Muscle of arm (tissue), 12 donors: Measurements from ENCODE around the gene DNM3. TPM values are rescaled to one million over a fixed set of nuclear protein-coding genes. Genes with fewer than 3 reads are reported as not detected.
"Not testable (repeated sequence)": the region's sequence is repeated elsewhere in the genome, so short reads cannot be mapped to it uniquely, and the experiment has no call there.

Experiments
- DNase-seq: peaks from one replicate; pipeline ENCODE4 v3.0.0-alpha.2; 2013
- polyA plus RNA-seq, 12 donors: library from polyadenylated mRNA; unstranded; fragments of 120-200 nt; gene quantifications; one replicate each; pipeline ENCODE4 v1.2.1, GENCODE V29; 2013; ENCODE audit not compliant: insufficient read length in 12 of 12

The DNM3 gene
- polyA plus RNA-seq, 12 donors = 2.6 to 6.3 (median 4.2) TPM; not detected in 1

DNA sequence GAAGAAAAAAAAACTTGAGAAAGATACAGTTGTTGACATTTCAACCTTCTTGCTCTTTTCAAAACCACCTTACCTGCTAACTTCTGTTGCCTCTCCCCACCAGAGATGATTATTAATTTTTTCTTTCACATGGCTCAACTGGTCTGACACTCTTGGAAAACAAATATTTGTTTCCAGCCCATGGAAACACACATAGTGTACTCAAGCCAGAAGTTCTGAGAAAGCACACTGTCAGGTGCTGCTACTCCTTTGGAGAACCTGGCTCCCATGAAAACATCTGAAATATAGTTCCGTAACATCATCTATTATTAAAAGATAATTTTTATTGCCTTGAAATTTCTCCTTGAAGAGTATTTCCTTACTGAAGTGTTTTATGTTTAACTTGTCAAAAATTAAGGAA is 434.2 kb downstream of the DNM3 start:
- no peak for DNase-seq

- DNase-seq = no peak
Observed at GRCh38 chr1:172276120-172276818, 435.0 kb downstream of the DNM3 start.

- DNase-seq = no peak
Observed at GRCh38 chr1:172277275-172277674, 436.0 kb downstream of the DNM3 start.

DNA sequence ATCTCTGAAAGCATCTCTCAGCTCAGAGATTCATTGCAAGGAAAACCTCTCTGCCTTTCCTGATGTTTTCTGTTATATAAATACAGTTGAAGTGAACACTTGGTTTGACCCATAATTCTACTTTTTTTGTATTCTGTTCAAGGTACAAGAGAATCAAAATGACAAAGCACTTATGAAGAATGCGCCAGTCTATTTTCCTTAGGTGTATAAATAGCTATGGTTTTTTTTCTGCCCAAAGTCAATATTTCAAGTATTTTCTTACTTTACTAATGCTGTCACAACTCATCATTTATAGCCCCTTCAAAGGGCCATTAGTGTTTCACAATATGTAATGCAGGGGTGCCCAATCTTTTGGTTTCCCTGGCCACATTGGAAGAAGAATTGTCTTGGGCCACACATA is 436.7 kb downstream of the DNM3 start:
- no peak for DNase-seq

DNA sequence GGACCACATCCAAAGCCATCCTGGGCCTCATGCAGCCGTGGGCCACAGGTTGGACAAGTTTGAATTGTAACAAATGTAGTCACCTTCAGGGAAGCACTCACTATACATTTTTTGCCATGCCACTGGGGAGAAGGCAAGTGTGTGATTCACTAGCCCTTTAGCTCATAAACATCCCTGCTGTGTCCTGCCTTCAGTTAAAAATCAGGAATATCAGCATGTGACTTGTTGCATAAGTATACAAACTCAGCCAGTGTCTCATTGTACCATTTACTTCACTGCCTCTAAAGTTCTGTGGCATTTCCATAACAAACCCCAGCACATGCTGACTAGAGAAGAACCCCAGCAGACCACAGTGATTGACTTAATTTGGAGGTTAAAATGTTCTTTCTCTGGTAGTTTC is 437.2 kb downstream of the DNM3 start:
- no peak for DNase-seq

- DNase-seq = no peak
Observed at GRCh38 chr1:172279939-172280636, 438.8 kb downstream of the DNM3 start.

- DNase-seq = no peak
Observed at GRCh38 chr1:172283766-172284165, 442.5 kb downstream of the DNM3 start.

- no peak for DNase-seq
Observed at GRCh38 chr1:172286629-172287076, 445.4 kb downstream of the DNM3 start.

- DNase-seq = no peak
Observed at GRCh38 chr1:172287208-172287607, 445.9 kb downstream of the DNM3 start.

GRCh38 chr1:172288581-172288980 is 447.3 kb downstream of the DNM3 start:
- no peak for DNase-seq

DNA sequence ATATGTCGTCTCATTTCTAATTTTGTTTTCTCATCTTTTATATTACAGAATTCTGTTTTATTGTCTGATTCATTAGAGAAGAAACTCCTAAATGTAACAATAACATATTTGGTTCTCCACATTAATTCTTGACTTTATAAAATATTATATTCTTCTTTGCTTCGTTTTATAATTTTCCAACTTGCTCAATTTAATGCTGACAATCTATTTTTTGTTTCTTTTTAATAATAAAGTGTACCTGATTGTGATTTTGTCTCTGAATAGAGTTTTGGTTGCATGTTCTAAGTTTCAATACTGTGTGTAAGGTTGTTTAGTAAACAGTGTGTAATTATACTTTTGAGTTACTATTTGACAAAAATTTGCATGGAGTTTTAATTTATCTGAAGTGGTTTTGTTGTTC is 448.1 kb downstream of the DNM3 start:
- DNase-seq = no peak

DNA sequence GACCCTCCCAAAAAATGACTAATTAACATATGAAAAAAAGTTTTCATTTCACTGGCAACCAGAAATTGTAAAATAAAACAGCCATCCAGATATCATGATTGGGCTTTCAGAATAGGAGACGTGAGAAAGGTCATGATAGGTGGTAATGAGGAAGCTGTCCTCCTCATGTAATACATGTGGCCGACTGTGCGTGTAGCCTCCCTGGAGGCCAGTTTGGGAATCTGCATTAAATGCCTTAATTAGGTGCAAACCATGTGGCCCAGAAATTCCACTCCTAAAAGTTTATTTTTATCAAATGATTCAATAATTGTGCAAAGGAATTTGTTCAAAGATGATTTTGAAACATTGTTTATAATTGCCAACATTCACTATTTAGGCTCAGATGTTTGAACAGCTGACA is 451.5 kb downstream of the DNM3 start:
- DNase-seq = no peak

GRCh38 chr1:172293429-172293828 is 452.1 kb downstream of the DNM3 start:
- no peak for DNase-seq

DNA sequence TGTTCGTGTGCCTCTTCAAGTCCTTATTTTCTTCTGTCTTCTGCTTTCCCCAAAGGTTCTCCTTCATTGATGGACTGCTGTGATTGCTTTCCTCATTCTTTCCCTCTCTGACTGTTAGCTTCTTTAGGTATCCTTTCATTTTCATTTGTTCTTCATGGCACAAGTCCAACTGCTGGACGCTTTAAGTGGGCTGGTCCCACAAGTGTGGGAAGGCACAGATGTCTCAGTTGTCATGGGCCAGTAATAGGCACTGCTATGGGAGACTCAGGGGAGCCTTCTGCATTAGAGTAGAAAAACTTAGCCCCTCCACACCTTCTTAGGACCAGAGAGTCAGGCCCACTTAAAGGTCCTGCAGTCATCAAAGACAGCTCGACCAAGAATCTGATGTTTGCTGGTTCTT is 456.8 kb downstream of the DNM3 start:
- no peak for DNase-seq

- DNase-seq = no peak
Observed at GRCh38 chr1:172298911-172299310, 457.6 kb downstream of the DNM3 start.

- no peak for DNase-seq
Observed at GRCh38 chr1:172299515-172299914, 458.2 kb downstream of the DNM3 start.

GRCh38 chr1:172307508-172307907 is 466.2 kb downstream of the DNM3 start:
- not testable (repeated sequence) for DNase-seq

GRCh38 chr1:172308142-172308541 is 466.8 kb downstream of the DNM3 start:
- no peak for DNase-seq

GRCh38 chr1:172308577-172308976 is 467.3 kb downstream of the DNM3 start:
- DNase-seq = no peak

DNA sequence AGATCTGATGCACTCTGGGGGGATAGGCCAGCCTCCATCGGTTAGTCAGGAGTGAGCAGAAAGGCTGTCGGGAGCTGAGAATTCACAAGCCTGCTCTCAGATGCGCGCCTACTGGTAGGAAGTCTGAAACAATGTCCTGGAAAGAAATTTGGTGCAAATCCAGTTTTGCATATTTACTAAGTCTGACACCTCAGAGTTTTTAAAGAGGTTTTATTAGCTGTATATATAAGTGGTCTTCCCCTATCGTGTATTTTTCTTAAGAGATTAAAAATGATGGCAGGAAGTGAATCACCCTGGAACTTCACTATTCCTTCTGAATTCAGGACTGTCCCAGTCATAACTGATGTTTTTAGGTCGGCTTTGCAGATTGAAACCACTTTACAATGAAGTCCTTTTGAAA is 479.4 kb downstream of the DNM3 start:
- DNase-seq = no peak

DNA sequence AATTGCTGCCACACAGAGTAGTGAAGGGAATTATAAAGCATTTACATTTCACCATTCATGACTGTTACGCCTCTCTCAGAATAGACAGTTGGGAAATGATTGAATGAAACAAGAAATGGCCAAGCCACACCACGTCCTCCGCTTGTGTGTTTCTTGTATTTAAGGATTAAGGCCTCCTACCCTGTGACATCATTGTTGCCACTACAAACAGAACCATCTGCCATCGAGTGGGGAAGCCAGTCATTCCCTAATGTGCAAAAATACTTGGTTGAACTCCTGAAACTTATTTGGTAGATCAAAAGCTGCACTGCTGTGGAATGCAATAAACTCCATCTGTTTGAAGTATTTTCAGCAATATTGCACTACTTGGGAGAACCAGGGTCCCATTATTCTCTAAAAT is 480.2 kb downstream of the DNM3 start:
- DNase-seq = peak; percentile 66

- peak; percentile 84 for DNase-seq
Observed at GRCh38 chr1:172322219-172323061, 481.1 kb downstream of the DNM3 start.

- DNase-seq = peak; percentile 76
Observed at GRCh38 chr1:172323686-172324085, 482.4 kb downstream of the DNM3 start.
